GM19023 (cell line): ENCODE measurements around the gene MEGF6.
"Not testable (repeated sequence)": the region's sequence is repeated elsewhere in the genome, so short reads cannot be mapped to it uniquely, and the experiment has no call there.

Source experiments
- ATAC-seq: cut with Tn5 transposase; IDR thresholded peaks from one replicate; pipeline ENCODE4 v1.9.1; 2021; ENCODE audit warnings: mild to moderate bottlenecking, moderate library complexity; ENCODE audit not compliant: unreplicated experiment

Gene MEGF6

GRCh38 chr1:3594706-3595377, 16.5 kb downstream of the MEGF6 start:
- ATAC-seq, result no peak

DNA sequence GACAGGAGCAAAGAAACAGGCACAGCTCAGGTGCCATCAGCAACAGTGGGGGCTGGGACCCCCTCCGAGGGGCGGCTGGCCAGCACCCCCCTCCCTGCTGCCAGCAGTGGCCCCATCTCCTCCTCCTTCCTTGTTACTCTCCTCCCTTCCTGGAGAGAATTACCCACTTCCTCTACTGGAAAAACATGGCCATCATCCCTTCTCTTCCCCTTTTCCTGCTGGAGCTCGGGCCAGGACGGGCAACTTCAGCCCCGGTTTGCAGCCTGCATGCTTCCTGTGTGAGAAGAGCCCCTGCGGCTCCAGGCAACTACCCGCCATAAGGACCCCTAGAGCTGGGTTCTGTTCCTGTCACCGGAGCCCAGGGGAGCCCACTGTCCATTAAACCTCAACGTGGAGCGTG, 17.6 kb downstream of the MEGF6 start:
- ATAC-seq, result no peak

- no peak for ATAC-seq
Observed at GRCh38 chr1:3593334-3593733, 18.0 kb downstream of the MEGF6 start.

- no peak for ATAC-seq
Observed at GRCh38 chr1:3590951-3591865, 20.1 kb downstream of the MEGF6 start.

GRCh38 chr1:3590139-3590763, 21.1 kb downstream of the MEGF6 start:
- no peak for ATAC-seq

DNA sequence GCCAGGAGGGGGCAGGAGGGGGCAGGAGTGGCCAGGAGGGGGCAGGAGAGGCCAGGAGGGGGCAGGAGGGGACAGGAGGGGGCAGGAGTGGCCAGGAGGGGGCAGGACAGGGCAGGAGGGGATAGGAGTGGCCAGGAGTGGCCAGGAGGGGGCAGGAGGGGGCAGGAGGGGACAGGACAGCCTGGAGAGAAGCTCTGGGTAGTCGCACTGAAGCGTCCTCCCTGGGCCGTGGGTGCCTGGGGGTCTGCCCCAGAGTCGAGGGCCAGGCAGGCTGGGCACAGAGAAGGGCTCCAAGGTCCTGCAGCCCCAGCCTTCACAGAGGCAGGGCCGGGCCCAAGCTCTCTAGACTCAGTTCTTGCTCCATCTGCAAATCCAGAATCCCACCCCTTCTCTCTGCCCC, 22.9 kb downstream of the MEGF6 start:
- no peak for ATAC-seq

DNA sequence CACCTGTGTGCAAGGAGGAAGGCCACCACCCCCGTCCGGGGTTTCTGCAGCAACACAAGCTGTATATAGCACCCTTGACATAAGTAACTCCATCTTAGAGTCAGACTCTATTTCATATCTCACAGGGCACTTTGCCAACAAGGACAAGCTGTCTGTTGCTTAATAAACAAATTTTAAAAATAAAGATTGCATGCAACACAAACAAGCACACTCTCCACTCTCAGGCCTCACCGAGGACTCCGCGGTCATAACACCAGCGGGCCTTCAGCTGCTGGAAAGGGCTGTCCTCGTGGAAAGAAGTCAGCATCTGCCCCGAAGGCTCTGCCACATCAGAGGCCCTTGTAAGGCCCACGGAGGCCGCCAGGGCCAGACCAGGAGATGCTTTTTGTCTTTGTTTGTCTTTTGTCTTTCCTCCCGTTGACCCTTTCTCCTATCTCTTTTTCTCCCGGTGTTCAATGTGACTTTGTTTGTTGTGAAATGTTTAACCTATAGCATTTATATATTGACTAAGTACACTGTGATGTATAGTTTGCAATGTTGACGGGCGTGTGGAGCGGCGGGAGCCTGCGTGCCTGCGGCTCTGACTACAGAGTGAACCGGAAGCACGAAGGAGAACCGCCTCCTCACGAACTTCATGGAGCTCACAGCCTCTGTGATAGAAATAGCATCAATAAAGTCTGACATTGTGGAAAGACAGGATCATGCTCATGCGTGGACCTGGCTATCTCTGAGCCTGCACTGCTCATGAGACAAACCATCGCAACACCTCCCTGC, 24.1 kb downstream of the MEGF6 start:
- ATAC-seq, result no peak

DNA sequence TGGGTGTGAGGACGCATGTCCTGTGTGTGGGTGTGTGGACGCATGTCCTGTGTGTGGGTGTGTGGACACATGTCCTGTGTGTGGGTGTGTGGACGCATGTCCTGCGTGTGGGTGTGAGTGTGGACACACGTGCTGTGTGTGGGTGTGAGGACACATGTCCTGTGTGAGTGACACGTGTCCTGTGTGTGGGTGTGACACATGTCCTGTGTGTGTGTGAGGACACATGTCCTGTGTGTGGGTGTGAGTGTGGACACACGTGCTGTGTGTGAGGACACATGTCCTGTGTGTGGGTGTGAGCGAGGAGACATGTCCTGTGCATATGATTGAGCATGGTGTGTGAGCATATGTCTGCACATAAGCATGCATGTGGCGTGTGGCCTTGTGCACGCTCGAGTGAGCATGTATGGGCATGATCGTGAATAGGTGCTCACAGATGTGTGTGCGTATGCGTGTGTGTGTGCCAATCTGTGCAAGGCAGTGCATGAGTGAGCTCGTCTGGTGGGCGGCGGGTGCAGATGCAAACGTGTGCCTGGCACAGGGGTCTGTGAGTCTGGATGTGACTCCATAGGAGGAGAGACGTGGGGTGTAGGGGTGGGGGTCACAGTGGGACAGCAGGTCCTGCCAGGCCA, 25.3 kb downstream of the MEGF6 start:
- no peak for ATAC-seq

GRCh38 chr1:3585353-3585868, 25.9 kb downstream of the MEGF6 start:
- not testable (repeated sequence) for ATAC-seq

GRCh38 chr1:3584915-3585314, 26.4 kb downstream of the MEGF6 start:
- no peak for ATAC-seq

- not testable (repeated sequence) for ATAC-seq
Observed at GRCh38 chr1:3583751-3584150, 27.6 kb downstream of the MEGF6 start.

- no peak for ATAC-seq
Observed at GRCh38 chr1:3581296-3582036, 29.8 kb downstream of the MEGF6 start.

DNA sequence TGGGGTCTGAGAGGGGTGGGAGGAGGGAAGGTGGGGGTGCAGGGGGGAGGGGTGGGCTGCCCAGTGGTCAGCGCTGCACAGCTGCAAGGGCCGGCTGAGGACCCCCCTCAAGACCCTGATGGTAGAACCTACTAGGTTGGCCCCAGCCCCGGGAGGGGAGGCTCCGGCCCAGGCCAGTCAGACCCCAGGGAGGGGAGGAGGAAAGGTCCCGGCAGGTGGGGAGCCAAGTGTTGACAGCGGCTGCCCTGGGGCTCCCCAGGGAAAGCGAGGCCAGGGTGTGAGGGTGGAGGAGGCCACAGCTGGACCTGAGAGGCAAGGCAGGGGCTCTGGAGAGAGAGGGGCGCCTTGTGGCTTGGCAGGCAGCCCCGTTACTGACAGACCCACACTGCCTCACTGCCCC, 31.1 kb downstream of the MEGF6 start:
- no peak for ATAC-seq

DNA sequence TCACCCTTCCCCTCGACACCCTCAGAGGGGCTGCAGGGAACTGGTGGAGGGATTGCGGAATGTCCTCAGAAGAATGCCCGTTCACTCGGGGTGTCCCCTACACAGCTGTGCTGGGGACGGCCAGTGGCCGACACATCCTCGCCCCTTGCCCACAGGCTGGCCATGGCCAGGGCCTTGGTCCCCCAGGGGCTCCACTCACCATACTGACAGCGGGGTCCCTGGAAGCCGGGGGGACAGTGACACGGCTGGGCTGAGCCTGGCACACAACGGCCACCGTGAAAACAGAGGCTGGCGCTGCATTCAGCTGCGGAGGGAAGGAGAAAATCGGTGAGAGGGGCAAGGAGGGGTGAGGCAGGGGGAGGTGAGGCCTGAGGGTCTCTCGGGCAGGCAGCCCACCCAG, 31.7 kb downstream of the MEGF6 start:
- no peak for ATAC-seq

GRCh38 chr1:3578906-3579305, 32.4 kb downstream of the MEGF6 start:
- ATAC-seq, result no peak

DNA sequence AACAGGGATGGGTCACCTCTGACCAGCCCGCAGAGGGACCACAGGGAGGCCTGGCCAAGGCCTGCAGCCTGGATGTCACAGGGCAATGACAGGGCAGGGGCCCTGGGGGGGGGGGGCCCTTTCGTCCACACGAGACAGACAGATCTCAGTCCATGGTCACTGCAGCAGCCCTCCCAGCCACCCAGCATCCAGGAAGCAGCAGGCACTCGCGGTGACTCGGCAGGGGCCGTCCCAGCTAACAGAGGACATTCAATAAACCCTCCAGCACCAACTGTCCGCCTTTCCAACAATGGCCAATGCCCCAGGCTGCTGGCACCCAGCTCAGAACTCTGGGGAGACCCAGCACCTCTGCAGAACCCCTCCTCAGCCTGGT, 32.9 kb downstream of the MEGF6 start:
- ATAC-seq, result no peak

DNA sequence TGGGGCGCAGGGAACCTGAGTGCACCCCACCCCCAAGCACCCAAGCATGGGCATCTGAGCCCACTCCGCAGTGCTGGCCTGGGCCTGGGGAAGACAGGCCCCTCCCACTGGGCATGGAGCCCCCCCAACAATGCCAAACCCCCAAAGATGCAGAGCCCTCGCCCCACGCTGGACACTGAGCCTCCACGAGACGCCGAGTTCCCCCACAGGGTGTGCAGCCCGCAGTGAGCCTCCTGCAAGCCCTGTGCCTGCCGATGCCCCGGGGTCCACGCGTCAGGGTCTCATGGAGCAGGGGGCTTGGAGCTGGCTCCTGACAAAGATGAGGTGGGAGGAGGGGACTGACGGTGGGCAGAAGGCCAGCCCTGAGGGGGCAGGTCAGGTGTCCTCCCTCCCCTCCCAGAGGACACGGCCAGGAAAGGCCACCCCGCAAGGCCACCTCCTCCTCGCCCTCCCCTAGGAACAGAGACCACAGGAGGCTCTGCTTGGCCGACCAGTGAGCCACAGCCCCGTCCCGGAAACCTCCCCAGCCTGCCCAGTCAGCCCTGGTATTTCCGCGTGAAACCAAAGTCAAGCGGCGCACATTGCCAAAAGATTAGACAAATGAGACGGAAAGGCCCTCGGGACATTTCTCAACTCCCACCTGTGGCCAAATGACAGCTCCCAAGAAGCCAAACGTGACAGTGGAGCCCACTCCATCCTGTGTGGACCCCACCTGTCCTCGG, 33.4 kb downstream of the MEGF6 start:
- ATAC-seq, result no peak

GRCh38 chr1:3577300-3577699, 34.0 kb downstream of the MEGF6 start:
- ATAC-seq, result no peak

DNA sequence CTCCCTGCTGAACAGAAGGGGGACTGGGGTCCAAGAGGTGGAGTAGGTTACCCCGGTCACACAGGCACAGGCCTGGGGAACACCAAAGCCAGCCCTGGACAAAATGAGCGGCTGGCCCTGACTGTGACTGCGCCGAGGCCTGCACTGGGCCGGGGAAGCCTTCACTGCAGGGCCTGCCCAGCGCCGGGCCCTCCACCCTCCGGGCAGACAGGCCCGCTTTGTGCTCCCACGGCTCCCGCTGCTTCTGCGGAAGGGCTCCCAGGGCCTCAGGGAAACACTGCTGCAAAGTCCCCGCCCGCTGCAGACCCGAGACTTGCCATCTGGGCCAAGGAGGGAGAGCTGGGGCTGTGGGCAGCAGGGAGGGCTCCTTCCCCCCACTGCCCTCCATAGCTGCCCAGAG, 35.3 kb downstream of the MEGF6 start:
- ATAC-seq, result no peak
